ENCODE data around the gene MARCHF2.

DNA sequence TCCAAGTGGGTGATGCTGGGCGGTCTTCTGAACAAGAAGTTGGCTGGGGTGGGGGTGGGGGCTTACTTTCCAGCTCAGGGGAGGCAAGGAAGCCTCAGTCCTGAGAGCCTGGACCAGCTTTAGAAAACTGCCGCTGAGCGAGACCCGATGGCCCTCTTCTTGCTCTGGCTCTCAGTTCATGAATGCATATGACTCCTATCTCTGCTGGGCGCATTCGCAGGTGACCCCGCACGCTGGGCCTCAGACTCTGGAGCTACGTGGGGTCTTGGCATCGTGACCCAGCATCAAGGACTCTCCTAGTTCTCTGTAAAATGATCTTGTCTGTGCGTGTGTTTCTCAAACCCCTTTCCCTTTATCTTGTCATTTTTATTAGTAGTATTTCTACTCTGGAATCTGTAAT, 69.6 kb downstream of the MARCHF2 start:
- TF ChIP-seq, protein P1, sequence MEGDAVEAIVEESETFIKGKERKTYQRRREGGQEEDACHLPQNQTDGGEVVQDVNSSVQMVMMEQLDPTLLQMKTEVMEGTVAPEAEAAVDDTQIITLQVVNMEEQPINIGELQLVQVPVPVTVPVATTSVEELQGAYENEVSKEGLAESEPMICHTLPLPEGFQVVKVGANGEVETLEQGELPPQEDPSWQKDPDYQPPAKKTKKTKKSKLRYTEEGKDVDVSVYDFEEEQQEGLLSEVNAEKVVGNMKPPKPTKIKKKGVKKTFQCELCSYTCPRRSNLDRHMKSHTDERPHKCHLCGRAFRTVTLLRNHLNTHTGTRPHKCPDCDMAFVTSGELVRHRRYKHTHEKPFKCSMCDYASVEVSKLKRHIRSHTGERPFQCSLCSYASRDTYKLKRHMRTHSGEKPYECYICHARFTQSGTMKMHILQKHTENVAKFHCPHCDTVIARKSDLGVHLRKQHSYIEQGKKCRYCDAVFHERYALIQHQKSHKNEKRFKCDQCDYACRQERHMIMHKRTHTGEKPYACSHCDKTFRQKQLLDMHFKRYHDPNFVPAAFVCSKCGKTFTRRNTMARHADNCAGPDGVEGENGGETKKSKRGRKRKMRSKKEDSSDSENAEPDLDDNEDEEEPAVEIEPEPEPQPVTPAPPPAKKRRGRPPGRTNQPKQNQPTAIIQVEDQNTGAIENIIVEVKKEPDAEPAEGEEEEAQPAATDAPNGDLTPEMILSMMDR (conservative IDR thresholded peaks at IDR 0.05; ENCODE audit: low read depth, low read length), result no peak
- TF ChIP-seq EZH2 (IDR thresholded peaks at IDR 0.05; ENCODE audit: low read length, unreplicated experiment), result no peak

Data from PC-3 (cell line).